Adrenal gland (tissue), 12 donors: ENCODE data around the gene ANKRD24. TPM values are rescaled to one million over a fixed set of nuclear protein-coding genes. Genes with fewer than 3 reads are reported as not detected.
A peak's percentile ranks its signal among the peaks of the same experiment; 100 is the strongest.

Experiments
- DNase-seq, 7 donors: peaks; one replicate each; pipeline ENCODE4 v3.0.0-alpha.2; 2019 to 2020
- H3K27ac ChIP-seq, 5 donors: fragments of 200-600 bp; sonication (generic) in 4 of 5; 1 replicate in 3 of 5; 2 replicates in 2 of 5; pipeline versions ENCODE4 v1.5.1 to v1.8.0; 2016 to 2020; ENCODE audit warnings: mild to moderate bottlenecking in 1 of 5
- H3K27me3 ChIP-seq: fragments of 200-600 bp; 2 replicates; pipeline ENCODE4 v1.8.0; 2021
- H3K36me3 ChIP-seq, 2 donors: fragments of 200-600 bp; replicated peaks in 1 of 2; 1 replicate in 1 of 2; 2 replicates in 1 of 2; pipeline versions ENCODE4 v1.5.1 to v1.8.0; 2018 to 2022
- H3K4me1 ChIP-seq, 2 donors: fragments of 200-600 bp; replicated peaks in 1 of 2; 1 replicate in 1 of 2; 2 replicates in 1 of 2; pipeline versions ENCODE4 v1.5.1 to v1.8.0; 2018 to 2021
- H3K4me3 ChIP-seq, 4 donors: fragments of 200-600 bp; sonication (generic) in 3 of 4; one replicate each; pipeline ENCODE4 v1.5.1; 2016 to 2018
- H3K9me3 ChIP-seq, 3 donors: fragments of 200-600 bp; sonication (generic) in 1 of 3; replicated peaks in 1 of 3; 1 replicate in 2 of 3; 2 replicates in 1 of 3; pipeline versions ENCODE4 v1.5.1 to v1.8.0; 2016 to 2021
- CTCF ChIP-seq, 6 experiments: fragments of 450-650 bp in 4 of 6; fragments of 200-600 bp in 2 of 6; sonication (generic) in 1 of 6; IDR thresholded peaks; 1 replicate in 5 of 6; 2 replicates in 1 of 6; pipeline versions ENCODE4 v1.5.1 to v1.8.0; 2016 to 2021; ENCODE audit warnings: antibody characterized with exemption in 6 of 6, mild to moderate bottlenecking in 2 of 6, moderate library complexity in 1 of 6
- POLR2A ChIP-seq, 2 donors: fragments of 450-650 bp; IDR thresholded peaks; one replicate each; pipeline ENCODE4 v1.6.1; 2017; ENCODE audit warnings: antibody characterized with exemption in 2 of 2, mild to moderate bottlenecking in 2 of 2, moderate library complexity in 1 of 2
- WGBS, 4 donors: extraction: QIAGEN DNeasy Blood & Tissue Kit in 2 of 4; methylation state at CpG; one replicate each; pipeline versions ENCODE4 v1.1.5 to v1.1.7; 2013 to 2017; 5-methylcytosine and 5-hydroxymethylcytosine counted together
- intact Hi-C, 2 donors: fragments of 100-400 bp; cut with DNase I; formaldehyde crosslinking; loops; one replicate each; pipeline versions ENCODE4 v1.14.1 to v1.15.0; 2022 to 2023
- polyA plus RNA-seq, 3 donors: library from polyadenylated mRNA; stranded (reverse); fragments of 200-250 nt in 2 of 3; fragments of 350-450 nt in 1 of 3; fragmentation: Illumina TruSeq in 1 of 3; extraction: RNeasy Lipid Tissue Mini Kit (QIAGEN cat#74804) in 1 of 3; gene quantifications; one replicate each; pipeline ENCODE4 v1.2.3, GENCODE V29; 2013 to 2014
- total RNA-seq, 9 donors: library from RNA; depleted of rRNA in 4 of 9; stranded (reverse); fragments of >200 nt in 4 of 9; fragments of 120-200 nt in 1 of 9; fragmentation: NEBNext Ultra II Directional in 1 of 9; extraction: Animal tissue kit (Norgen Biotek cat#: 25700) in 1 of 9; gene quantifications; one replicate each; pipeline versions ENCODE4 v1.1.0 to v1.2.4, GENCODE V29; 2013 to 2023
- donor health status: healthy with polysubstance abuse.
- donor health status: Bipolar disorder and iron deficiency.
- donor health status: DM: yes; HTN: yes; CAD: no.
- donor health status: DM: no; HTN: no; CAD: no.
- donor health status: DM: no; HTN: no; CAD: no.
- donor health status: DM: yes; HTN: yes; CAD: no.

The ANKRD24 gene
- total and polyA plus RNA-seq, 12 donors, result 1.1 to 17.2 (median 3.2) TPM

DNA sequence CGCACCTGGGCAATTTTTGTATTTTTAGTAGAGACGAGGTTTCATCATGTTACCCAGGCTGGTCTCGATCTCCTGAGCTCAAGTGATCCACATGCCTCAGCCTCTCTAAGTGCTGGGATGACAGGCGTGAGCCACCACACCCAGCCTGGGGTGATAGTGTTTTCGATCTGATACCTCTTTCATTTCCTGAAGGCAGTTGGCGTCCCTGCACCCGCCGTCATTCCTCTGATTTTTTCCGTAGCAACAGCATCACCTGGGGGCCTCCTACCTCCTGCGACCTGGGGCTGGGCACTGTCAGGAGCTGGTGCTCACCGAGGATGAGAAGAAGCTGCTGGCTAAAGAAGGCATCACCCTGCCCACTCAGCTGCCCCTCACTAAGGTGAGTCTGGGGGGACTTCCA lies 18.2 kb upstream of the ANKRD24 start:
- no peaks in the 10 kb centered on the region for H3K27me3 ChIP-seq
- no peak for DNase-seq
- intact Hi-C loops, result no loop called here

DNA sequence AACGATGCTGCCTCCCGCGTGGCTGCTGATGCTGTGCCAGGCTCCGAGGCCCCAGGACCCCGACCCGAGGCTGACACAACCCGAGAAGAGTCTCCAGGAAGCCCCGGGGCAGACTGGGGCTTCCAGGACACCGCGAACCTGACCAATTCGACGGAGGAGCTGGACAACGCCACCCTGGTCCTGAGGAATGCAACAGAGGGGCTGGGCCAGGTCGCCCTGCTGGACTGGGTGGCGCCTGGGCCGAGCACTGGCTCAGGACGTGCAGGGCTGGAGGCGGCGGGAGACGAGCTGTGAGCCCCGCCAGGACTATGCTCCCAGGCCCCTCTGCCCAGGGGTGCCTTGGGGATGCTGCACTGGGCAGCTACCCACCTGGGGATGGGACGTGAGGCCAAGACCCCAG lies 10.8 kb upstream of the ANKRD24 start:
- Histone ChIP-seq H3K9me3 (no peaks in the 10 kb centered on the region), H3K4me3 (no peak overlapping the region), H3K4me1 (peaks cover 0 to 6% of the 10 kb centered on the region in 2 donors), H3K27ac (no peak overlapping the region), H3K27me3 (no peaks in the 10 kb centered on the region), H3K36me3 (peaks cover 0 to 12% of the 10 kb centered on the region in 2 donors)
- no peak for TF ChIP-seq CTCF (IDR thresholded peaks at IDR 0.05)
- no peak for TF ChIP-seq POLR2A (IDR thresholded peaks at IDR 0.05)
- no peak for DNase-seq
- WGBS, 4 donors, result 33 to 55% (median 52%) methylated on average over 6 to 22 of the region's 22 CpGs; no CpG with 5 or more reads in 1 of the 4 donors
- intact Hi-C loops, result no loop called here

More for the DNA sequence above, 18.2 kb upstream of the ANKRD24 start:
- WGBS, 4 donors, result 56 to 66% (median 59%) methylated on average over 11 of the region's 11 CpGs
- Histone ChIP-seq H3K27ac (no peak overlapping the region), H3K4me1 (no peaks in the 10 kb centered on the region), H3K36me3 (no peaks in the 10 kb centered on the region), H3K4me3 (no peak overlapping the region), H3K9me3 (no peaks in the 10 kb centered on the region)
- TF ChIP-seq POLR2A (IDR thresholded peaks at IDR 0.05), result no peak
- TF ChIP-seq CTCF (IDR thresholded peaks at IDR 0.05), result no peak

DNA sequence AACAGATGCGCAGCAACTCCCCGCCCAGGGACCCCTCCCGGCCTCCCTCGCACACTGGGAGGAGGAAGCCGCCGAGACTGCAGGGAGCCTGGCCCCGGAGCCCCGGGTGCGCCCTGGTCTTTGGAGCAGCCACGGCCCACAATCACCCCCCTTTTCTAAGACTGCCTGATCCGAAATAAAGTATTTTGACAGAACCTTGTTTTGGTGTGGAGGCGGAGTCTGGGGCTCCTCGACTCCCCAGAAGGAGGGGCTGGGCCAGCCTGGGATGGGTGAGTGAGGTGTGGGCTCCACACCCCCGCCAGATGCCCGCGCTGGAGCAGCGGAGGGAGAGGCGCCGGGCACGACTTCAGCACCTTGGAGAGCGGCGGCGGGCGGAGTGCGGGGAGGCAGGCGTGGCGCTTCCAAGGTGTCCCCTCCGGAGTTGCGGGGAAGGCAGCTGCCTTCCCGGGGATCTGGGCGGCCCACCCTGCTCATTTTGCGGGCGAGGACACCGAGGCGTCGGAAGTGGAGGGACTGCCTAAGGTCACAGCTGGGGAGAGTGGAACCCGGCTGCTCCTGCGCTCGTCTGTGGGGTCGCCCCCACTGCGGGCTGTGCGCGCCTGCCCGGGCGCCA lies 9.5 kb upstream of the ANKRD24 start:
- Histone ChIP-seq H3K4me1 (peaks cover 0 to 6% of the 10 kb centered on the region in 2 donors), H3K4me3 (no peak overlapping the region), H3K9me3 (no peaks in the 10 kb centered on the region), H3K36me3 (peaks cover 0 to 21% of the 10 kb centered on the region in 2 donors), H3K27me3 (no peaks in the 10 kb centered on the region), H3K27ac (no peak overlapping the region)
- TF ChIP-seq POLR2A (IDR thresholded peaks at IDR 0.05), result no peak
- no peak for TF ChIP-seq CTCF (IDR thresholded peaks at IDR 0.05)
- peak in 6 of 7 donors; percentile 57 to 77 (median 67) for DNase-seq
- intact Hi-C loops, result no loop called here
- WGBS, 4 donors, result 0 to 17% (median 4%) methylated on average over 13 to 45 of the region's 45 CpGs

GRCh38 chr19:4173479-4174212 lies 8.8 kb upstream of the ANKRD24 start:
- no peak overlapping the region for H3K27ac ChIP-seq
- no peak overlapping the region for H3K4me3 ChIP-seq
- WGBS, 4 donors, result 36 to 53% (median 42%) methylated on average over 8 to 11 of the region's 11 CpGs

More at GRCh38 chr19:4173479-4174212, 8.8 kb upstream of the ANKRD24 start:
- intact Hi-C loops, result no loop called here
- H3K4me1 ChIP-seq, result peaks cover 0 to 6% of the 10 kb centered on the region in 2 donors
- H3K9me3 ChIP-seq, result no peaks in the 10 kb centered on the region
- peaks cover 0 to 27% of the 10 kb centered on the region in 2 donors for H3K36me3 ChIP-seq
- no peaks in the 10 kb centered on the region for H3K27me3 ChIP-seq
- no peak for DNase-seq
- TF ChIP-seq CTCF (IDR thresholded peaks at IDR 0.05), result no peak
- no peak for TF ChIP-seq POLR2A (IDR thresholded peaks at IDR 0.05)
